HG02610 (cell line): Measurements from ENCODE around the gene GRIN1.

Experiments
- ATAC-seq: cut with Tn5 transposase; IDR thresholded peaks from one replicate; pipeline ENCODE4 v1.9.1; 2021; ENCODE audit warnings: mild to moderate bottlenecking, moderate library complexity; ENCODE audit not compliant: unreplicated experiment

The GRIN1 gene

DNA sequence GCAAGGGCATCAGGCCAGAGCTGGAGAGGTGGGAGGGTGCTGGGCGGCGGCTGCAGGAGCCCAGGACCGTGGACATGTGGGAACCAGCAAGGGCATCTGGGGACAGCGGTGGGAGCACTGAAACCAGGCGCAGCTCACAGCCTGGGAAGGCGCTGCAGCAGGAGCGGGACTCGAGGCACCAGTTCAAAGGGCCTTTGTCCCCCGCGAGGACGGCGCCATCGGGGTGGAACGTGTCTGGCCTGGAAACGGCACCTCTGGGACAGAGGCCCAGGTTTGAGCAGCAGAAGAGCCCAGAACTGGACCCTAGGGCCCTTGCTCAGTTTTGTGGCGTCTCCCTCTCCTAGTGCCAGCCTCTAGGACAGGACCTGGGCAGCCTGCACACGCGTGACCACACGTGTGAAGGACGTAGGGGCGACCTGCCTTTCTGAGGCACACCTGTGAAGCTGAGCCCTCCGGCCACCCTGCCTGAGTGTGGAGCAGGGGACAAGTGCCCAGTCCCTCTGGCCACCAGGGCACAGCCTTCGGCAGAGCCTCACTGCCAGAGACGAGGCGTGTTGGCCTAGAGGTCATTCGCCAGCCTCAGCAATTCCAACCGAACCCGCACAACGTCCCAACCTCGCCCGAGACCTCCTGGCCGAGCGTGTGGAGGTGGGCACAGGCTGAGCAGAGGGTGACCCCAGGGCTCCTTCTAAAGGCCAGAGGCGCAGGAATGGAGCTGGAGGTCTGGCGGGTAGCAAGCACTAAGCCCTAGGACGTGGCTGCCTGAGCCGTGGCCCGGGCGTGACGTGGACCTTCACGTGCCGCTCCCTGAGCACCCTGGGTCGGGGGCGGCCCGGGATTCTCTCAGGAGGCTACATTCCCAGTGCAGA, 35.1 kb downstream of the GRIN1 start:
- ATAC-seq, result no peak

DNA sequence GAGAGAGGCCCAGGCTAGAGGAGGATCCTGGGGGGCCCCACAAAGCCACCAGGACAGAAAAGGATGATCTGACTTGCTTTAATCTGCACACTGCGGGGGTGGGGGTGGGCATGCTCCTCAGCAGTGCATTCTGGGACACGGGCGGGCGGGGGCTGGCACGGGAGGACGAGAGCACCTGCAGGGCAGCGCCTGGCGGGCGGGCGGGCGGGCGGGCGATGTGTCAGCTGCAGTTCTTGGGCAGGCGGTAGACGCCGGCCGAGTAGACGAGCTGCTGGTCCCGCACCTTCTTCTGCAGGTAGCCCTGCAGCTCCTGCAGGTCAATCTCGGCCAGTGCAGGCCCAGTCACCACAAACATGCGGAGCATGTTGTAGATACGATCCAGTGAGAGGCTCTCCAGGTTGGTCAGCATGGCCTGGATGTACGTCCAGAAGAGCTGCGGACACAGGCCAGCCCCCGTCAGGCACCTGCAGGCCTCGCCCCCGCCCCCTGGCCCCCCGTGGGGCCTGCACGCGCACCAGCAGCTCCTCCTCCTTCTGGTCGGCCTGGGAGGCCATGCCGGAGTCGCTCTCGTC, 35.9 kb downstream of the GRIN1 start:
- ATAC-seq, result no peak

DNA sequence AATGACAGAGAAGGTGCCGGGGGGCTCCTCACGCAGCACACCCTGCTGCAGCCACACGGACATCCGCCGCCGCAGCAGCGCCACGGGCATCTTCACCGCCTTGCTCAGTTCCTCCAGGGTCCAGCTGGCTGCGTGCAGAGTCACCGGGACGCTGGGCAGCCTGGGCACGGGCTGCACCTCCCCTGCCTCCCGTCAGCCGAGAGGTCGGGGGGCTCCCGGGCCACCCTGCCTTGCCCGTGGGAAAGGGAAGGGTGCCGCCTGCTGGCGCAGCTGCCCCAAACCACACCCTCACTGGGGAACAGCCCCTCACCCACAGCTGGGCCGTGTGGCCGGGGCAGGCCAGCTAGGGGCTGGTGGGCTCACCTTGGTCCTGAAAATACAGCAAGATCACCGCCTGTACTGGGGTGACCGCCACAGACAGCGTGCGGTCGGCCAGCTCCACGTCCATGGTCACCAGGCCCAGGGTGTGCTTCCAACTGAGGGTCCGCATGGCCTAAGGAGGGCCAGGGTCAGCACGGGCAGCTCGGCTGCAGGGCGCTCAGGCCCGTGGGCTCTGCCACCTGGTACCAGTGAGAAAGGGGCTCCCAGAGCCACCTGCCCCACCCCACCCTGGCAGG, 36.5 kb downstream of the GRIN1 start:
- ATAC-seq, result no peak

DNA sequence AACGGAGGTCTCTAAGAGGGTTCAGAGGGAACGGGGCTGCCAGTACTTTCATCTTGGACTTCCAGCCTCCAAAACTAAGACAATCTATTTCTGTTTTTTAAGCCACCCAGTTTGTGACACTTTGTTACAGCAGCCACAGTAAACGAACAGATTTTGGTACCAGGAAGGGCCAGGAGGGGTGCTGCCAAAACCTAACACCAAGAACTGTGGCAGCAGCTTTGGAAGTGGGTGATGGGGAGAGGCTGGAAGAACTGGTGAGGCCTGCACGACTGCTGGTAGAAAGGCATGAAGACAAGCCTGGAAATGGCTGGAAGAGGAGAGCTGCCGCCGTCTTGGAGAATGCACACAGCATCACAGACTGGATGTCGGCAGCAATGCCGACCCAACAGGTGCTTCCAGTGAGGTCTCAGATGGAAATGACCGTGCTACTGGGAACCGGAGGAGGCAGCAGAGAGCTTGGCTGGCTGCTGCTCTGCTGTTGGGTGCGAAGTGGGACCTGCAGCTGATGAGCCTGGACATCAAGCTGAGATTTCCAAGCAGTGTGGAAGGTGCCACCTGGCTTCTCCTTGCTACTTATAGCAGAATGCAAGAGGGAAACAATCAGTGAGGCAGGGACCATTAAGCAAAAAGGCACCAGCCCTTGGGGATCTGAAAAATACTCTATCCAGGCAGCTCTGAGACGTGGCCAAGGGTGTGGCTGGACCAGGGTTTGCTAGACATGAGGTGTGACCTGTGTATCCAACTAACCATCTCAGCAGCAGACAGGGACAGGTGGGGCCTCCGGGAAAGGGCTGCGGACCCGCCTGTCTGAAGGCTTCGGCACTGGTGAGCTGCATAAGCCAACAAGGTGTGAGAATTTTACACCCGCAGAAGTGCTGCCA, 37.6 kb downstream of the GRIN1 start:
- ATAC-seq, result no peak

DNA sequence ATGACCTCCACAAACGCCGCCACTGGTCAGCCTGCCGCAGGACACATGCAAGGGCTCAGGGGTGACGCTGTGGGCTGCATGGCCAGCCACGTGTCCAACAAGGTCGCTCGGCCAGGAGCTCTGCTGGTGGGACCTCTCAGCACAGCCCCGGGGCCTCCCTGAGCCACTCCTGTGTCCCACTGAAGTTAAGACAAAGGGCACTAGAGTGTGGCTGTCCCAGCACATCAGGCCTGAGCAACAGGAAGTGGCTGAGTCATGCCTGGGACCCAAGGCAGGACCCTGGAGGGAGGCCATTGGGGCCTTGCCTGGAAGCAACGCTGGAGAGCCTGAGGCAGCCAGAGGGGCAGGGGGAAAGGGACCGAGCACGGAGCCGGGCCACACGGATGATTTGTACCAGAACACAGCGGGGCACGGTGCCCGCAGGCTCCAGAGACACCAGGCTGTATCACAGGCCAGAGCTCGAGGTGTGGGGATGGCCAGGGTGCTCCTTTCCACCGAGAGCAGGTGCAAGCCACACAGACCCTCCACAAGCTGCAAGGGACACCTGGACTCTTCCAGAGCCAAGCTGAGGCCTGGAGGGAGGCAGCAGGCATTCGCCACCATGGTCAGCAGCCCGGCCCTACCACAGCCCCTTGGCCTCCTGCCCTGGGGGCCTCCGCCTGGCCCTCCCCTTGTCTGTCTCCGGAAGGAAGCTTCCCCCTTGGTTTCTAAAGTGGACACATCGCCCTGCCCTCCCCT, 39.4 kb downstream of the GRIN1 start:
- no peak for ATAC-seq

DNA sequence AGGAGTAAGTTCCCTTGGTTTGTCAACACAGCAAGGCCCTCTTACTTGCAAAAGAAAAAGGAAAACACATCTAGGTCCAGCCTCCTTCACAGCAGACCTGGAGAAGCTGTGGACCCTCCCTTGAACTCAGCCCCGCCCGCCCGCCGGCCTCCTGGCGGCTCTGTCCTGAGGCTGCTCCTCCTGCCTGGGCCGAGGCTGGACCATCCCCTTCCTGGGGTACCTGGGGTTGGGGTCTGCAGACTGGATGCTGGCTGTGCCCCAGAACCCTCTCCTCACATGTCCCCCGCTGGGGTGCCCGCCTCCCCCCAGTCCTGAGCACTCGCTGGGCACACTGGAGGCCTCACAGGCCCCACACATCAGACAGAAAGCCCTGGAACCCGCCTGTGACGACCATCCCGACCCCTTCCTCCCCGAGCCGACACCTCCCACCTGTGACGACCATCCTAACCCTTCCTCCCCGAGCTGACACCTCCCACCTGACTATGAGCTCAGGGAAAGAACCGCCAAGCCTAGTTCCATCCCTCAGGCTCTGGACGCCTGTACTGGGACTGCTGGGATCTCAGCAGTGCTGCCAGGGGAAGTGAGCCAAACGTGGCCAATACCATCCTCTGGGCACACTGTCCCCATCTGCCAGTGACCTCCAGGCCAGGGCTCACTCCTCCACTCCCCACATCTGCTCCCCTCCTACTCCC, 40.1 kb downstream of the GRIN1 start:
- no peak for ATAC-seq

DNA sequence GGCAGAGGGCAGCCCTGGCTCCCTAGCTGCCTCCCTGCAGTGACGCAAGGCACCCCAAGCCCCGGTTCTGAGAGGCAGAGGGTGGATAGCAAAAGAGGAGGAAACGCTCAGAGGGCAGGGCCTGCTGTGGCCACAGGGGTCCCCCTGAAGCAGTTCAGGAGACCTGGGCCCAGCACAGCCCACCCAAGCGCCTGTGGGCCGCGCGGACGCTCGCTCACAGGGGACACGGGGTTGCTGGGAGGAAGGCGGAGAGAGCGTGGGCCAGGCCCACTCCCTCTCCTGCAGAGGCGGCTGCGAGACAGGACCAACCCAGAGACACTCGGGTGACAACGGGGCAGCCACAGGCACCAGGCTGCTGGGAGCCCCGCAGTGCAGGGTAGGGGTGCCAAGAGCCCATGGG, 40.8 kb downstream of the GRIN1 start:
- ATAC-seq, result no peak

DNA sequence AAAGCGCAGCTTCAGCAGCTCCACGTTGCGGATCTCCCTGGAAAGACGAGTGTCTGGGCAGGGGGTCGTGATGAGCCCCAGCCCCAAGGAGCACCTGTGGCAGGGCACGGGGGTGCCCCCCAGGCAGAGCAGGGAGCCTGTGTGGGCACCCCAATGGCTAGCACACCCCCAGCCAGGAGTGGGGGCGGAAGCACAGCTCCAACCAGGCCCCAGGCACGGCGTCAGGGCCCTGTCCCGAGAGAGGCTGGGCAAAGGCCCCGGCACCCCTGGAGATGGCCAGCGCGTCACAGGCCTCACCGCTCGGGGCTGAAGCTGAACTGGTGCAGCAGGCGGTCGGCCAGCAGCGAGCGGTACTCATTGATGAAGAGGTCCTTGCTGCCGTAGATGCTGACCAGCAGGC, 41.5 kb downstream of the GRIN1 start:
- ATAC-seq, result no peak

DNA sequence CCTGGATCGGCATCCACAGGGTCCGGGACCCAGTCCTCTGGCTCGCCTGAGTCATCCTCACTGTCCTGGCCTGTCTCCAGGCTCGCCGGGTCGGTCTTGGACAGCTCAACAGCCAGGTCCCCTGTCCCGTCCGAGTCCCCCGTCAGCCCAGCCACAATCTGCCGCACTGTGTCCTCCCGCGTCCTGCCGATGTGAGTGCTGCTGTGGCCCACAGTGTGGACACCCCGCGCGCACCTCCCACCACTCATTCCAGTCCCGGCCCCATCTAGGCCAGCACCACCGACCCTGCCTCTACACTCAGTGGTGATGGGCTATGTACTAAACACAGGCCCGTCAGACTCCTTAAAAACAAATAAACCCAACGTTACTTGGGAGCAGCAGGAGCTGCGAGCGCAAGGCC, 42.7 kb downstream of the GRIN1 start:
- no peak for ATAC-seq

DNA sequence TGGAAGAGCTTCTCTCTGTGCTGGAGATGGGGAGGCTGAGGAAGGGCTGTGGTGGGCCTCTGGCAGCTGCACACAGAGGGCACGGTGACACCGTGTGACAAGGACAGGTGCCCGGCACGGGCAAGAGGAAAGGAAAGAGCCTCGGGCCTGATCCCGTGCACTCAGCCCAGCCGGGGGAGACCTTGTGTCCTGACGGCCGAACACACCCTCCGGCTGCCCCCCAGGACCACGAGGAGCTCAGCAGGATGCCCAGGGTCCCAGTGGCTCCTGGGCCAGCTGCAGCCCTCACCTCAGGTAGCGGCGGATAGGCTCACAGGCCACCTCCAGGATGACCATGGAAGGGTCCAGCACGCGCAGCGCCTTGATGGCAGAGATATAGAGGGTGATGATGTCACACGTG, 43.9 kb downstream of the GRIN1 start:
- ATAC-seq, result no peak

DNA sequence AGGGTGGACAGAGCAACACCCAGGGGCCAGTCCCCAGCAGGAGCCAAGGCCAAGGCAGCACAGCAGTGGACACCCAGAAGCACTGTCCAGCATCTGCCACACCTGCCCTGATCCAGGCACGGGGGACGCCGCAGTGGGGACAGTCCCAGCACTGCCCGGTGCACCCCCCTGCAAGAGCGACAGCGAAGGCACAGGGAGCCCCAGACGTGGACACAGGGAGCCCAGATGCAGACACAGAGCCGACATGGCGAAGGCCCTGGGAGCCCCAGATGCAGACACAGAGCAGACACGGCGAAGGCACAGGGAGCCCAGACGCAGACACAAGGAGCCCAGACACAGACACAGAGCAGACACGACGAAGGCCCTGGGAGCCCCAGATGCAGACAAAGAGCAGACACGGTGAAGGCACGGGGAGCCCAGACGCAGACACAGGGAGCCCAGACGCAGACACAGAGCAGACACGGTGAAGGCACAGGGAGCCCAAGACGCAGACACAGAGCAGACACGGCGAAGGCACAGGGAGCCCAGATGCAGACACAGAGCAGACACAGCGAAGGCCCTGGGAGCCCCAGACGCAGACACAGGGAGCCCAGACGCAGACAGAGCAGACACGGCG, 45.1 kb downstream of the GRIN1 start:
- no peak for ATAC-seq

DNA sequence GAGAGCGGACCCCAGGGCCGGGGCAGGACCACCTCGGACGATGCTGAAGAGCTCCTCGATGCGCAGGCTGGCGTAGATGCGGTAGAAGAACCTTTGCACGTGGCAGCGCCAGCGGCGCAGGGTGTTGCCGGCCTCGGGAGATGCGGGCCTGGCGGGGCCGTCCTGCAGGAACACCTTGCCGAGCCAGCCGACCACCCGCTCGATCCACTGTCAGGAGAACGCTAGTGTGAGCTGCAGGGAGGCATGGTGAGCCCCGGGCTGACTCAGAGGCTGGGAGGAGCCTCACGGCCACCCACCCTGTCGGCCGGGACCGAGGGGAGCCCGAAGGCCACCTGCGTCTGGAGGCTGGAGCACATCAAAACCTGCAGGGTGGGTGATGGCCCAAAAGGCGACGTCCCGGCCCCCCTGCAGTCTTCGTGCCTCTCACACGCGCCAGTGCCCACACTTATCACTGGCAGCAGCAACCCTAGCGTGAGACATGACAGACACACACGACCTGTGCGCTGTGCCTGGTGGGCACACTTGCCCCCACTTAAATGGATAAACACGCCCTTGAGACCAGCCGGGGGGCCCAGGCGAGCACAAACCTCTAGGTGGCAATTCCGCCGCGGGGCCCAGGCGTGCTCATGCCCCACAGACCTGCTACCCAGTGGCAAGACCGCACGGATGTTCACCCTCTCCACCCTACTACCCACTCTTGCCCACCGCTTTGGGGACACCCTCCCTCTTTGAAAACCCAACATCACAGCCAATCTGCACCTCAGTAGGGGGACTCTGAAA, 46.1 kb downstream of the GRIN1 start:
- no peak for ATAC-seq

DNA sequence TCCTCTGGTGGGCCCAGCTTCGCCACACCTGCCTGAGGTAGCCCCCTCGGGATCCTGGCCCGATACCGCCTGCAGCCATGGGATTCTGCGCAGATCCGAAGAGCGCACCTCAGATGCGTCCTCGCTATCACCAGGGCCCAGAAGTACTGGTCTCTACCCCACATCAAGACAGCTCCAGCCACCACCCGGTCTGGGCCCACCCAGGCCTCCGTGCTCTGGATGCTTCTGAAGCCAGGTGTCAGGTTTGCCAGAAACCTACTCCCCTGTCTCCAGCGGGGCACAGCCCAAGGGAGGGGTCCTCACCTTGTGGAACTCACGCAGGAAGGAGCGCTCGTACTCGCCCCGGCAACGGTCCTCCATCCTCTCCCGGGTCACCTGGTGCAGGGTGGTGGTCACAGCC, 47.0 kb downstream of the GRIN1 start:
- no peak for ATAC-seq

DNA sequence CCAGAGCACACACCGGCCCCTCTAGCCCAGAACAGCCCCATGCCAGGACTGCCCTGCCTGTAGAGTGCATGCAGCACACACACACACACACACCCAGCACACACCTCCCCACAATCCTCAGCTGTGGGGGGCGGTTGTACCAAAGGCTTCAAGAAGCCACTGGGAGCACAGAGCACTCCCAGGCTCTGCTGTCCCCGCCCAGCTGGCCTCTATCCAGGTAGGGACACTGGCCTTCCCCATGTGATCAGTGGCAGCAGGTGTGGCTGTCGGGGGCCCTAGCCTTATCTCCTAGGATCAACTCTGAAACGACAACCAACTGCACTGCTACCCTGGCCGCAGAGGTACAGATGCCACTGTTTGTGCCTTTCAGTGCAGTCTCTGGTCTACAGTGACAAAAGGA, 47.4 kb downstream of the GRIN1 start:
- no peak for ATAC-seq

DNA sequence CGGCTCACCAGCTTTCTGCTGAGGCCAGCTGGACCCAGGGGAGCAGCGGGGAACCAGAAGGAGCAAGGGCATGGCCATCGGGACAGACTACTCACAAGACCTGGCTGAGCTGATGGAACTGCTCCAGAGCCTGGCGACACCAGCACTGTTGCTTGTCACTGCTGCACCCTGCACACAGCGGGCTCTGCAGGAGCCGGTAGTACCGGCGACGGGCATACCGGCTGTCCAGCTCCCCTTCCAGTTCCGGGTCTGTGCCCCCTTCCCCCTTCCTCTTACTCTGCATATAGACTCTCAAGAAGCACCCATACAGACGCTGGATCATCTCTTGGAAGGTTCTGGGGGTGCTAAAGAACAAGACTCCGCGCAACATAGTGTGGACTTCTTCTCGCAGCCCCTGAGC, 48.4 kb downstream of the GRIN1 start:
- no peak for ATAC-seq

DNA sequence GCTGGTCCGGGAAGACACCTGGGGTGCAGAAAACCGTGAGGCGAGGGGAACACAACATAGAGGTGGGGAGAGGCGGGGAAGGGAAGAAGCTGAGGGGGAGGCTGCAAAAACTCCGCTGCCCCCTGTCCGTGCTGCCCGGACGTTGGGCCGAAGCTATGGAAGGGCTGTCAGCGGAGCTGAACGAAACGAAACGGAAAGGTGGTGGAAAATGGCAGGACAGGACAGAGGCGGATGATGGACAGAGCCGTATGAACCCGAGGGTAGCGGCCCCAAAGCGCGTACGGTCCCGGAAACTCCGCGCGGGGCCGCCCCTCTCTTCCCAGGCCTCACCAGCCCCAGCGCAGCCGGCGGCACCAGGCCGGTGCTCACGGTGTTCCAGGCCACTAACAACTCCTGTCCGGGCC, 49.1 kb downstream of the GRIN1 start:
- no peak for ATAC-seq

DNA sequence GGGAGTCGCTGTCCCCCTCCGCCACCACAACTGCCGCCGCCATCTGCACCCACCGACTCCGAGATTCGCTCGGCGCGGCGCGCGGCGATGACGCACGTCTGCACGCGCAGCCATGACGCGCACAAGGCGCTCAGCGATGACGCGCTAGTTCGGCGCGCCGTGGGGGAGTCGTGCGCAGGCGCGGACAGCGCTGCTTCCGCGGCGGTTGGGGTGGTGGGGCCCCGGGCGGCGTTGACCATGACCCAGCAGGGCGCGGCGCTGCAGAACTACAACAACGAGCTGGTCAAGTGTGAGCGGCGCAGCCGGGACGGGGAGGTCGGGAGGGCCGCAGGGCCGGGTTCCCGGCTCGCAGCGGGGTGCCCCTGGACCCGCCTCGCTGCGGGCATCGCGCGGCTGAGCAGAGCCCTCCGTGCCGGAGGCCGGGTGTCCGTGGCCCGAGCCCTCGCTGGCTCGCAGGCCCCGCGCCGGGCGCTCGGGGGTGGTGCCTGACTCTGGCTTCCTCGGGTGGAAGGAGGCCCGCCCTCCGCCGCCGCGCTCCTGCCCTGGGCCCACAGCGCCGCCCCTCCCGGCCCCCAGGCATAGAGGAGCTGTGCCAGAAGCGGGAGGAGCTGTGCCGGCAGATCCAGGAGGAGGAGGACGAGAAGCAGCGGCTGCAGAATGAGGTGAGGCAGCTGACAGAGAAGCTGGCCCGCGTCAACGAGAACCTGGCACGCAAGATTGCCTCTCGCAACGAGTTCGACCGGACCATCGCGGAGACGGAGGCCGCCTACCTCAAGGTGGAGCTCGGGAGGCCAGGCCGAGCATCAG, 49.7 kb downstream of the GRIN1 start, which contains the start of the genes ANAPC2 and SSNA1:
TSS of gene ANAPC2 (minus strand) at position 71 of the 807 bp plus-strand sequence. CDS start at position 43, 28 bp downstream.
TSS of gene SSNA1 (plus strand) at position 187 of the 807 bp plus-strand sequence. CDS start at position 238, 51 bp downstream.
- peak; percentile 70 for ATAC-seq
